Hematopoietic multipotent progenitor cell treated with erythropoietin and hydrocortisone succinate and interleukin-3 and kit ligand, for 4 days (in vitro differentiated cells): ENCODE measurements around the gene FAM200A.

Experiments
- DNase-seq: peaks from one replicate; pipeline ENCODE4 v3.0.0-alpha.2; 2015

FAM200A gene

DNA sequence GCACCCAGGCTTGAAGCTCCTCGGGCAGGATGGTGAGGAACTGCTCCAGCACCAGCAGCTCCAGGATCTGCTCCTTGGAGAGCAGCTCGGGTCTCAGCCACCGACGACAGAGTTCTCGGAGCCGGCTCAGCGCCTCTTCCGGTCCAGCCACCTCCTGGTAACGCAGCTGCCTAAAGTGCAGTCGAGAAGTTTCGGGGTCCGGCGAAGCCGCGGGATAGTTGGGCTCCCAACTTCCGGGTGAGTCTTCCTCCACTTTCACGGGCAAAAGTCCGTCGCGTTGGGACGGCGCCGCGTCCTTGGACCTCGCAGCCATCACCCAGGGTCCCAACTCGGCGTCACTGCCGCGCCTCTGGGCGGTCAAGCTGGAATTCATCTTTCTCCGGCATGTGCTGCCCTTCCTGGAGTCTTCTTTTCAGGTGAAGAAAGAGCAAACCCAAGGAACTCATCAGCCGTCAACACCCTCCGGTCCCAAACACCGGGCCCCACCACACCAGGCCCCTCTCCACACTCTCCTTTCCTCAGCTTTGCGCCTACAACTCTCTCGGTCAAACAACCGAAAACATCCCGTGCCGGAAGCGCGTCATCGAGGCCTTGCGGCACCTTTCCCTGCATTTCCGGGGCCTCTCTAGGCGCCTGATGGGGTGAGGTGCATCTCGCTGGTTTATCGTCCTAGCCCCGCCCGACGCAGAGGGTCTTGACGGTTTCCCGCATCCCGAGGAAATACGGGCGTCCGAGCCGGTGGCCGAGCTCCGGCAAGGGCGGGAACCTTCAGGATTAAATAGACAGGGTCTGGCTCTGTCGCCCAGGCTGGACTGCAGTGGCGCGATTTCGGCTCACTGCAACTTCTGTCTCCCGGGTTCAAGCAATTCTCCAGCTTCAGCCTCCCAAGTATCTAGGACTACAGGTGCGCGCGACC lies 51.9 kb downstream of the FAM200A start, which contains the start of gene ZNF394:
TSS of gene ZNF394 (minus strand) at position 561 of the 916 bp plus-strand sequence. CDS start at position 373, 188 bp downstream.
- peak; percentile 97 for DNase-seq

DNA sequence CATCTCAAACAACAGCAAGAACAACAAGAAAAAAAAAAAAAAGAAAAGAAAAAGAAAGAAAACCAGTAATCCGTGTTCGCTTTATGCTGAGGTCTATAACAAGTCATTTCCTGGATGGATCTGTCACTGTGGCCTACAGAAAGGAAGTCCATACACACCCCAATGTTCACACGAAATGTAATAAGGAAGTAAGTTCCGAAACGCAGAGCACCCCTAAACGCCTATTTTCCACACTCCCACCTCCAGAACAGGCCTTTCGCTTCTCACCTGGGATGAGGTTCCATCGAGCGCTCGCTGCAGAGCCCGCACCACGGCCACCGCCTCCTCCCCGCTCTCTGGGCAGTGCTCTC lies 52.6 kb downstream of the FAM200A start:
- peak; percentile 67 for DNase-seq

- no peak for DNase-seq
Measured at GRCh38 chr7:99498546-99498944, 53.4 kb downstream of the FAM200A start.

GRCh38 chr7:99497766-99498545 lies 54.0 kb downstream of the FAM200A start:
- peak; percentile 86 for DNase-seq
